Measurements from ENCODE around the gene FOXN3. TPM values are rescaled to one million over a fixed set of nuclear protein-coding genes. Genes with fewer than 3 reads are reported as not detected.

FOXN3 gene
- total RNA-seq, 2 donors from 2014 or later = 75.3 to 104 TPM

DNA sequence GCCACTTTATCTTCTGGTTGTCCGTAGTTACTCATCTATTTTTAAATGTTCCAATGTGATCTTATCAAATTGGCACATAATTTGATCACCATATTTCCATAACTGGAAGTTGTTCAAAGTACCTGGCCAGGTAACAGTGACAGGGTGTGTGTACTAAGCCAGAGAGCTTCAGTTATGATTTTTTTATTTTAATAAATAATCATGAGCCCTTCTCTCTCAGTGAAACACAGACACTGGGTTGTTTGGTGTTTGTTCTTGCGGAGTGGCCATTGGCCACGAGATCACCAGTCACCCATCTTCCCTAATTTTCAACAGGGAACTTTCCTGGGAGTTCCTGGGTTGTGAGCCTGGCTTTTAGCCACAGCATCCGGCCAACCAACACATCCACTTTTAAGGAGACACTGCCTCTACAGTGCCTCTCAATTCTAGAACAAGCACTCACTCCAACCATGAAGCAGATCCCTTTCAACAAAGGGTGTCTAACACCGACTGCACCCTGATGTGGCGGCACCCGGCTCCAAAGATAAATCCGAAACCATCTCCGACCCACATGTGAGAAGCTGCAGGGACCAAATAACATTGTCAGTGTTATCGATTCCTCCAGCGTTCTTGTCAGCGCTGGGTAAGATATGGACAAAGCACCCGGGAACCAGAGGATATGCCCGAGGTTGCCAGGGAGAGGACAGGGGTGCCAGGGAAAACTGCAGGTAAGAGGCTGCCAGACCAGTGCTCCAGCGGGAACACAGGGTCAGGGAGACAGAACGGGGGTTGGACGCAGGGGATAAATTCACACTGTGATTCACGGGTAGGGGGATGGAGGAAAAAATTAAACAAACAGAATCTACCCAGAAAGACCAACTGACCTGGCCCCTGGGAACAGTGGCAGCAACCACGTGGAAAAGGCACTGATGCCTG lies 49.9 kb downstream of the FOXN3 start:
- Mint-ChIP-seq H3K27ac (no peak overlapping the region), H3K36me3 (peaks cover 19 to 56% of the 10 kb centered on the region in 2 donors), H3K9me3 (peaks cover 0 to 9% of the 10 kb centered on the region in 2 donors)
- DNase-seq (ENCODE audit: low spot score in 2 of 2) (no peak), ATAC-seq (no peak)

DNA sequence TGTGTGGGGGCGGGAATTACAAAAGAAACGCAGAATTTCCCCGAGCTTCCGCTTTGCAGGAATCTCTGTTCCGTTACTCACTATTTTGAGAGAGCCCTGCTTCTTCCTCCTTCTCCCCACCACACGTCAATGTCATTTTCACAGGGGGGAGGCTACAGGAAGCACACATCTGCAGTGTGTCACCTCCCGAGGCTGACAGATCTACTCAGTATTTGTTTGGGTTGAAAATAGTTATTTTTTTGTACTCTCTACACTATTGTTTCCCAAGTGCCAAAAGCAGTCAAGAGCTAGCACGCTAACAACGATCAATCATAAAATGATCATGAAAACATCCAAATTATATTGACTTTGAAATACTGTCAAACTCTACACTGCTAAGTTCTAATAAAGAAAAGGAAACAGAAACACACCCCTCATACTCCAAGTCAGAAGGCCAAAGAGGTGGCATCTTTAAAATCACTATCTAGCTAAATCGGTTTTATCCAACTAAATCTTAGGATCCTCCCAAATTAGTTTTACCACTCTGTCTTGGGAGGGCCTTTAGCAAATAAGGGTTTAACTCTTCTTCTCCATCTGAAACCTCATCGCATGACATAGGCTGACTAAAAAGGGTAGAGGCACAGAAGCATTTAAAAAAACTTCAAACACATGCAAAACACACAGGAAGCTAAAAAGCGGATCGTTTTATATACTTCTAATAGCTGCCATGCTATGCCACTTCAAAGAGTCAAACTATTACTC lies 51.8 kb downstream of the FOXN3 start:
- peaks cover 13 to 37% of the 10 kb centered on the region in 2 donors for H3K36me3 Mint-ChIP-seq
- H3K9me3 Mint-ChIP-seq = peaks cover 0 to 6% of the 10 kb centered on the region in 2 donors
- DNase-seq (ENCODE audit: low spot score in 2 of 2) (peak; percentile 49 to 61), ATAC-seq (peak; percentile 92 to 93)
- peak overlapping the region; percentile 94 to 96 for H3K27ac Mint-ChIP-seq

DNA sequence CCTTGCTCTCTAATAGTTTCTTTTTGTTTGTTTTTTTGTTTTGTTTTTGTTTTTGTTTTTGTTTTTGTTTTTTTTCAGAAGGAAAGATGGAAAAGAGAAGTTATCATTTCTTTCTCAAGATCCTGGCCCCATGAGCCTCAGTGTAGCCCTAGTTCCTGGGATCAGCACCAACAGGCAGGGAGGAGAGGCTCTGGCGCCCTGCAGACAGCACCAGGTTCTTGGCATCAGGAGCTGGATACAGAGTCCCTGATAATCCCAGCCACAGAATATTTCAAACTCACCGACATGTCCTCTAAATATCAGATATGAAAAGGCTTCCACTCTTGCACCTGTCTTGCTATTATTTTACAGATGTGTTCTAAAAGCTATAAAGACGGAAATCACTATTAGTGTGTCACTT lies 52.7 kb downstream of the FOXN3 start:
- peaks cover 6 to 28% of the 10 kb centered on the region in 2 donors for H3K36me3 Mint-ChIP-seq
- peak overlapping the region; percentile 94 to 96 for H3K27ac Mint-ChIP-seq
- no peak for ATAC-seq

DNA sequence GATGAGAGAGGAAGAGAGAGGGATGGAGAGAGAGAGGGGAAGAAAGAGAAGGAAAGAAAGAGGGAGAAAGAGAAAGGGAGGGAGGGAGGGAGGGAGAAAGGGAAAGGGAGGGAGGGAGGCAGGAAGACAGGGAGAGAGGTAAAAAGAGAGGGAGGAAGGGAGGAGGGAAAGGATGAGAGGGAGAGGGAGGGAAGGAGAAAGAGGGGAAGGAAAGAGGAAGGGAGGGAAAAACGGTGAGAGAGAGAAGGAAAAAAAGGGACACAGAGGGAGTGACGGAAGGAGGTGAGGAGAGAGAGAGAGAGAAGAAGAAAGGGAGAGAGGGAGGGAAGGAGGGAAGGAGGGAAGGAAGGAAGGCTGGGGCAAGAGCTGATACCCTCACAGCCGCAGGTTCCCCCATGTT lies 56.8 kb downstream of the FOXN3 start:
- peak overlapping the region; percentile 44 to 64 for H3K27ac Mint-ChIP-seq
- H3K36me3 Mint-ChIP-seq = peaks cover 6 to 15% of the 10 kb centered on the region in 2 donors
- no peak for ATAC-seq
- no peaks in the 10 kb centered on the region for H3K9me3 Mint-ChIP-seq
- no peak for DNase-seq (ENCODE audit: low spot score in 2 of 2)

More for the DNA sequence above, 52.7 kb downstream of the FOXN3 start:
- H3K9me3 Mint-ChIP-seq = peaks cover 0 to 6% of the 10 kb centered on the region in 2 donors
- DNase-seq (ENCODE audit: low spot score in 2 of 2) = no peak

DNA sequence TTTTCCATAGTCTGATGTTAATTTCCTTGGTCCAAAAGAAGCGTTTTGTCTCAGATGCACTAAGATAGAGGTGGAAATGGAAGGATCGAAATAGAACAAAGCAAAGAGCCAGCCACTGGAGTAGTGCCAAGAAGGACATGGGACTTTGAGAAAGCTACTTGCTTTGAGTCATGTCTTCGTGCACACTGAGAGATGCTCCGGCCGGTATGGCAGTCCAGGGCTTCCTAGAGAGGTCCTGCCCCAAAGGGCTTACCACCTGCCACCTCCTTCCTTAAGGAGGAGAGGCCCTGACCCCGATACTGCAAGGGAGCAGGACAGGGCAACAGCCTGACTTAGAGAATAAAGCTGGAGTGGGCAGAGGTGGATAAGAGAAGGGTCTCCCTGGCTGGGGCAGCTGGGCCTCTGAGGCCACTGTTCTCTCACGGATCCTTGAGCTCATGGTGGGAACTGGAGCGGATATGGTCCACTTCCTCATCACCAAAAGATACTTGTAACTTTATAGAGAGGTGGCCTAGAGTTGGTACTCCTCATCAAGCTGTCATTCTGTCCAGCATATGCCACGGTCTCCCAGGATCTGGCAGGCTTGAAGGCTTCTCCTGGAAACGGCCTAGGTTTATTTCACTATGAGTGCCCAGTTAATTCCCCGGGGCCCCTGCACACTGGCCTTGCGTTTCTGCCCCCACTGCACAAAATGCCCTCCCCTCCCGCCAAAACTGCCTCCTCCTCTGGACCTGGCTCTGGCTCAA lies 57.4 kb downstream of the FOXN3 start:
- peak in 1 of 2 donors; percentile 14 for ATAC-seq
- DNase-seq (ENCODE audit: low spot score in 2 of 2) = no peak
- Mint-ChIP-seq H3K36me3 (peaks cover 6 to 15% of the 10 kb centered on the region in 2 donors), H3K9me3 (no peaks in the 10 kb centered on the region), H3K27ac (peak overlapping the region; percentile 60 to 64)

DNA sequence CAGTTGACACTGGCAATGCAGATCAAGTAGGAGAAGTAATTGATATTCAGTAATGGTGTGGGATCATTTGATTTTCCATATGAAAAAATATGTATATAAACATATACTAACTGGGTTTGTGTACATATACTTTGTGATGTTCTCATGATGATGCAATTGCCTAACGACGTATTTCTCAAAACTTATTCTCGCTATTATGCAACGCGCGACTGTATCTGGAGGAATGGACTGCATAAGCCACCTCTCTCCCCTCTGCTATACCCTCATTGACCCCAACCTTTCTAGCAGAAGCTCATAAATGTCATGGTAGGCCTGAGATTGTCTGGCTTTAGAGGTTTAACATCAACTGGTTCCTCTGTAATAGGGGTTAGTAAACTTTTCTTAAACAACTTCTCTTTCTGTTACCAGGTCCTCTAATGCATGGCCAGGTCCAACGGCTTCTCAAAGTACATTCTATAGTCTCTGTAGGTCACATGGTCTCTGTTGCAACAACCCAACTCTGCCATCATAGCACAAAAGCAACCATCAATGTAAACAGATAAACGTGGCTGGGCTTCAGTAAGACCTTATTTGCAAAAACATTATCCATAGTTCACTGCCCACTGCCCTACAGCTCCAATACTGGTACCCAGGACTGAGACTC lies 59.3 kb downstream of the FOXN3 start:
- H3K9me3 Mint-ChIP-seq = peaks cover 0 to under 1% of the 10 kb centered on the region in 2 donors
- H3K36me3 Mint-ChIP-seq = peaks cover 0 to 7% of the 10 kb centered on the region in 2 donors
- no peak for DNase-seq (ENCODE audit: low spot score in 2 of 2)
- no peak for ATAC-seq
- H3K27ac Mint-ChIP-seq = no peak overlapping the region

DNA sequence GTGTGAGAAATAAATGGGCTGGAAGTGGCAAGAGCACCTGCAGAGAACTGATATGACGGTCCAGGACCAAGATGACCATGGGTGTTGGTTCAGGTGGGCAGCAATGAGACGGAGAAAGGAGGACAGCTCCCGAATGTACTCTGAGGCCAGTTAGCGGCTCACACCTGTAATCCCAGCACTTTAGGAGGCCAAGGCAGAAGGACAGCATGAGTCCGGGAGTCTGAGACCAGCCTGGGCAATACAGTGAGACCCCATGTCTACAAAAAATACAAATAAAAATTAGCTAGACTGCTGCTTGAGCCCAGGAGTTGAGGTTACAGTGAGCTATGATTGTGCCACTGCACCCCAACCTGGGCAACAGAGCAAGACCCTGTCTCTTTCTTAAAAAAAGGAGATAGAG lies 60.1 kb downstream of the FOXN3 start:
- Mint-ChIP-seq H3K27ac (peak overlapping the region in 1 of 2 donors; percentile 1), H3K36me3 (peaks cover 0 to 9% of the 10 kb centered on the region in 2 donors), H3K9me3 (peaks cover 0 to 4% of the 10 kb centered on the region in 2 donors)
- DNase-seq (ENCODE audit: low spot score in 2 of 2) (no peak), ATAC-seq (no peak)

DNA sequence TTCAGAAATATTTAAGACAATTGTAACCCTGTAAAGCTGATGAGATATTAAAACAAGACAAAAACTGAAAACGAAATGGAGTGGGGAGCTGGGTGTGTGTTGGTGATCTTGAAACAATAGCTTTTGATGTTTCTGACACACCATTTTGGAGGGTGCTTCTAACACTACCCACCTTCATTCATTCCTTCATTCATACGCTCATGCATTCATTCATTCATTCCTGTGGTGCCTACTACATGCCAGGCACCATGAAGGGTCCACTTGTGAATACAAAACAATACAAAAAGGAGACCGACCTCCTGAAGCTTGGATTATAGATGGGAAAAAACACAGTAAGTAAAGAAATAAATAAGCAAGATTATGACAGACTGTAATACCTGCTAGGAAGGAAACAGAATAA lies 60.5 kb downstream of the FOXN3 start:
- DNase-seq (ENCODE audit: low spot score in 2 of 2) = no peak
- ATAC-seq = no peak
- Mint-ChIP-seq H3K9me3 (peaks cover 0 to 4% of the 10 kb centered on the region in 2 donors), H3K36me3 (peaks cover 0 to 13% of the 10 kb centered on the region in 2 donors), H3K27ac (peak overlapping the region in 1 of 2 donors; percentile 1)

DNA sequence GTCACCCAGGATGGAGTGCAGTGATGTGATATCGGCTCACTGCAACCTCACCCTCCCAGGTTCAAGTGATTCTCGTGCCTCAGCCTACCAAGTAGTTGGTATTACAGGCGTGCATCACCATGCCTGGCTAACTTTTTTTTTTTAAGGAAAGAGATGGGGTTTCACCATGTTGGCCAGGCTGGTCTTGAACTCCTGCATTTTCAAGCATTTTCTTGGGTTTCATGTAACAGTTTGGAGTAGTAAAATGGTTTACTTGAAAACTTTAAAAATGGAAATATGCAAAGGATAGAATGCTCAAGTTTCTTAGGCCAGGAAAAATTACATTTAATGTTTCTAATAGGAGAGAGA lies 63.3 kb downstream of the FOXN3 start:
- H3K27ac Mint-ChIP-seq = peak overlapping the region in 1 of 2 donors; percentile 46
- peaks cover 17 to 38% of the 10 kb centered on the region in 2 donors for H3K36me3 Mint-ChIP-seq
- peaks cover 0 to 4% of the 10 kb centered on the region in 2 donors for H3K9me3 Mint-ChIP-seq
- DNase-seq (ENCODE audit: low spot score in 2 of 2) = no peak
- ATAC-seq = no peak

DNA sequence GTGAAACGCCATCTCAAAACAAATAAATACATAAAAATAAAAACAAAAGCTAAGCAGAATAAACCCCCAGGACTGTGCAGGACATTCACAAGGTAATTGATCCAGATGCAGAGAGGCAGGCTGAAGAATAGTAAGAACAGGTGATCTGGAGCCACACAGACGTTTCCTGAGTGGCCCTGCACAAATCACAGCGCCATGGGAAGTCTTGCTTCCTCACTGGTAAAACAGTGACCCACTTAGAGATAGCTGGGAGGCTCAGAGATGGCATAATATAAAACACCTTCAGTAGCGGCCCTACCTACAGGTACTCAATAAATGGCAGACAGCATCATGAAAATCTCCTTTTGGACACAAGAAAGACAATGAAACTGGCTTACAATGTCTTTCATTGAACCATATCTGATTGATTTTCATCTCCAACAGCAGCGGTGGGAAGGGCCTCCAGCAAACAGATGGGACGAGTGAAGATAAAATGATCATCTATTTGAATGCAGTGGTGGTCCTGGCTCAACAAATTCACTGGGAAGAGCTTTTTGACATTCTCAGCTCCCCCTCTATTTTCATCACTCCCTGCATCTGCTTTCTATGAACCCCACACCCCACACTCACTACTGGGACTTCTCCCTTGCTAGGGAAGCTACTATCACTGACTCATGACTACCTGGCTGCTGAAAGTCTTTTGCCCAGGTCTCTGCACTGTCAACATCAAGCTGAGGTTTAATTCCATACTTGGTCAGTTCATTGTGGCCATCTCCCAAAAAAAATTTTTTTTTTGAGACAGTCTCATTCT lies 63.9 kb downstream of the FOXN3 start:
- Mint-ChIP-seq H3K27ac (peak overlapping the region in 1 of 2 donors; percentile 46), H3K36me3 (peaks cover 20 to 41% of the 10 kb centered on the region in 2 donors), H3K9me3 (peaks cover 0 to 4% of the 10 kb centered on the region in 2 donors)
- no peak for DNase-seq (ENCODE audit: low spot score in 2 of 2)
- peak; percentile 28 to 77 for ATAC-seq

DNA sequence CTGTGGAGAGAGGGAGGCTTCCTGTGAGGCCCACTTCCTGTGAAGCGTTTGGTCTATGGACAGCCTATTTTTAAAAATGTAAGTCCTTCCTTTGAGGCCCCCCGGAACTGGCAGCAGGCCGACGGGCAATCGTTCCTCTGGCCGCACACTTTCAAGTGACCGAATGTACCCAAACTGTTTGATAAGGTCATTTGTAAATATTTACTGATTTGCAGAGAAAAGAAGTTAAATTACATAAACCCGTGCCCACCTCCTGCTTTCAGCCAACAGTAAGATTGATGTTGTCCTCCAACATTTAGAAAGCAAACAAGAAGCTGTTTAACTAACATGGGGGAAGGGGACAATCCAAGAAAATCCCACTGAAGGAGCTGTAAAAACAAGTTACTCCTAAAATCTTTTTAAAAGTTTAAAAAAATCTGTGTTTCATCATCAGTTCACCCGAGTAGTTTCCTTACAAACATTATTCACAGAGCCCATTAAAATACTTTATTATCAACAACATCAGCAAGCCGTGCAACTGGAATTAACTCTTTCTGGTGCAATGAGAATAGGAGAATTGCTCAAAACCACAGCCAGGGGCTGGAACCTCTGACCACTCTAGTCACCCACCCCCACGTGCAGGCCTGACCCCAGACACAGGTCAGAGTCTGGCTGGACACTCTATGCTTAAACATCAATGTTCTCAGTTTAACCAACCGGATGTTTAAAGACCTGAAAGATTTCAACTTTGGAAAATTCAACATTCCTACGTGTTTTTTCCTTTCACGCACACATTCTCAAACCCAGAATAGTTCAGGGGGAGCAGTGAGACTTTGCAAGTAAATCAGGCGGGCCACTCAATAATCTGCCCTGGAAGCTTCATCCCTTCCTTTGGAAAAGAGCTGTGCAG lies 65.3 kb downstream of the FOXN3 start:
- Mint-ChIP-seq H3K36me3 (peaks cover 27 to 56% of the 10 kb centered on the region in 2 donors), H3K27ac (peak overlapping the region; percentile 88 to 97)
- peak in 1 of 2 donors; percentile 34 for ATAC-seq

DNA sequence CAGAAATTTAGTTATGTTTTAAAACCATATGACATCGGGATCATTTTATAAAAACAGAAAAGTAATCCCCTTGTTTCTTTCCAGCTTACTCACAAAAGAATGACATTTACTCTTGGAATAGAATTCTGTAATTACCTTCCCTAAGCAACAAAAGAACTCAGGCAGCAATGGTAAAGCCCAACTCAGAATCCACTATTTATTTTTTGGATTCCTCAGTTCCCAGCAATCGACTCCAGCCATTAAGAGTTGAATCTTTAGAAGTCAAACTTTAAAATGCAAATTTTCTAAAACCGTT lies 65.9 kb downstream of the FOXN3 start:
- H3K9me3 Mint-ChIP-seq = peaks cover 0 to 4% of the 10 kb centered on the region in 2 donors
- H3K27ac Mint-ChIP-seq = peak overlapping the region; percentile 88 to 97
- ATAC-seq (no peak), DNase-seq (ENCODE audit: low spot score in 2 of 2) (no peak)
- peaks cover 27 to 61% of the 10 kb centered on the region in 2 donors for H3K36me3 Mint-ChIP-seq

More for the DNA sequence above, 65.3 kb downstream of the FOXN3 start:
- DNase-seq (ENCODE audit: low spot score in 2 of 2) = no peak
- H3K9me3 Mint-ChIP-seq = peaks cover 0 to 4% of the 10 kb centered on the region in 2 donors

DNA sequence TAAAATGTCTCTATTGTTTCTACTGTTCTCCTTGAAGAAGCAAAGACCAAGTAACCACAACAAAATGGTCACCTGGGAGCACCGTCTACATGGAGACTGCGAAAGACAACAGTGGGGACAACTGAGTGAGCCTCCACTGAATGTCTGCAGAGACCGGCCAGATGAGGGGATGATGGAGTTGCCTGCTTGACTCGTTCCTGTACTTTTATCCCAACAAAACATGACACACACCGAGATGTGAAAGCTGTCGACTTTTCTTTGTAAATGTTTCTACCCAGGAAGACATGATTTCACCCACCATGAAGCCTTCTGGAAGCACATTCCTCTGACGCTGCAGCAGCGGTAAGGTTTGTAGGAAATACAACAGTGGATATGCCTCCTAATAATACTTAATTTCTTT lies 66.9 kb downstream of the FOXN3 start:
- Mint-ChIP-seq H3K9me3 (peaks cover 0 to 4% of the 10 kb centered on the region in 2 donors), H3K27ac (no peak overlapping the region), H3K36me3 (peaks cover 27 to 57% of the 10 kb centered on the region in 2 donors)
- ATAC-seq (no peak), DNase-seq (ENCODE audit: low spot score in 2 of 2) (no peak)

DNA sequence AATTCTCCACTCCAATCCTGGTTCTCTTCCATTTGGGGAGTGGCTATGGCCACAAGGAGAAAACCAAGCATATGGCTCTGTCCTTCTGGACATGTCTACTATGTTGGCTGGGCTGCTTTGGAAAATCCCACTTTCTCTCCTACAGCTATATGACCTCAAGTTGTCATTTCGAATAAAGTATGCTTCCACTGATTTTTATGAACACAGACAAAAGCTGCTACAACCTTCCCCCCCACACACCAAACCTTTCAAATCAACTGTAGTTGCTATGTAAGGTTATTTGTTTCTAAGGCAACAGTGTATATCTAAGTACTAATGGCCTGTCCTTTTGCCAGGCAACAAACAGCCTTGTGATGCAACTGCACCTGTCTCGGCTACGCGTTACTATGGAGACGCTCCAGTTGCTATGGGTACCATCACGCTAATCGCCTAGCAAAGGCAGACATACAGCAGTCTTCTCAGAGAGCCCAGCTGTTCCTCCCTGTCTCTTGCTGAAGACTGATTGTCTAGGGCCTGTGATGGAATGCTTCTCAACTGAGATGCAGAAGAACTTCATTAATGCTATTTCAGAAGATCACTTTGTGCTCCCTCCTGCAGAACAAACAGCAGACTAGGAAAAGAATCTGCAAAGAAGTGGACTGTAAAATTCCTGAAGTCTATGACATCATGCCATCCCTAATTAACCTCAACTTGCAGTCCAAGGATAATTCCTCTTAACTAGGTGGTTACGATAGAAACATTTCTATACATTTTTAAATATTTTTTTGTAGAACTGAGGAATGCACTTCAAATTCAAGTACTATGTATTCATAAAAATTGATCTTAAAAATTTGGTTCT lies 67.6 kb downstream of the FOXN3 start:
- Mint-ChIP-seq H3K27ac (peak overlapping the region in 1 of 2 donors; percentile 3), H3K36me3 (peaks cover 27 to 58% of the 10 kb centered on the region in 2 donors), H3K9me3 (peaks cover 0 to 4% of the 10 kb centered on the region in 2 donors)
- DNase-seq (ENCODE audit: low spot score in 2 of 2) (no peak), ATAC-seq (peak in 1 of 2 donors; percentile 50)

Data from activated naive CD4-positive, alpha-beta T cell treated with anti-CD3 and anti-CD28 coated beads, Interleukin-2, amount 50 U/mL, for 72 hours (primary cell).